NCI-H2107 treated with DMSO at 0.1 percent for 48 hours (cell line): Measurements from ENCODE around the gene HHIP.

ENCODE experiments used
- DNase-seq: peaks from one replicate; lab custom pipeline; 2025; ENCODE audit not compliant: unreplicated experiment; lab: John Stamatoyannopoulos, UW

Gene HHIP

GRCh38 chr4:144705601-144706590 is 59.9 kb downstream of the HHIP start:
- DNase-seq: no peak

DNA sequence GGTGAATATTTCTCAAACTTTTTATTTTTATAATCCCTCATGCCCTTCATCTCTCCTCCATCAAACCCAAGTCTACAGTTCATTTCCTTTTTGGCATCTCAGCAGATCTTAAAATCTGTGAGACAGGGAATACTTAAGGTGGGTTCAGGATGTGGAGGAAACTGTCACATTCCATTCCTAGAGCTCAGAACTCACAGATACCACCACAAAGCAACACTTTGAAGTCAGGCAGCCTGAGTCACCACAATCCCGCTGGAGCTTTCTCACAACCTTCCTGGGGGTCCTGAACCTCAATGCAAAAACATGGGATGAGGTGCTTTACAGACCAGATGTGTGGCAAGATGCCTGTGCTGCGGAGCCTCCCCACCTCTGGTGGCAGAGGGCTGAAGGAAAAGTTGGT is 63.2 kb downstream of the HHIP start:
- no peak for DNase-seq

- DNase-seq: no peak
These were observed 64.0 kb downstream of the HHIP start for GRCh38 chr4:144709793-144710525.

- no peak for DNase-seq
These were observed 64.6 kb downstream of the HHIP start for GRCh38 chr4:144710526-144710912.

DNA sequence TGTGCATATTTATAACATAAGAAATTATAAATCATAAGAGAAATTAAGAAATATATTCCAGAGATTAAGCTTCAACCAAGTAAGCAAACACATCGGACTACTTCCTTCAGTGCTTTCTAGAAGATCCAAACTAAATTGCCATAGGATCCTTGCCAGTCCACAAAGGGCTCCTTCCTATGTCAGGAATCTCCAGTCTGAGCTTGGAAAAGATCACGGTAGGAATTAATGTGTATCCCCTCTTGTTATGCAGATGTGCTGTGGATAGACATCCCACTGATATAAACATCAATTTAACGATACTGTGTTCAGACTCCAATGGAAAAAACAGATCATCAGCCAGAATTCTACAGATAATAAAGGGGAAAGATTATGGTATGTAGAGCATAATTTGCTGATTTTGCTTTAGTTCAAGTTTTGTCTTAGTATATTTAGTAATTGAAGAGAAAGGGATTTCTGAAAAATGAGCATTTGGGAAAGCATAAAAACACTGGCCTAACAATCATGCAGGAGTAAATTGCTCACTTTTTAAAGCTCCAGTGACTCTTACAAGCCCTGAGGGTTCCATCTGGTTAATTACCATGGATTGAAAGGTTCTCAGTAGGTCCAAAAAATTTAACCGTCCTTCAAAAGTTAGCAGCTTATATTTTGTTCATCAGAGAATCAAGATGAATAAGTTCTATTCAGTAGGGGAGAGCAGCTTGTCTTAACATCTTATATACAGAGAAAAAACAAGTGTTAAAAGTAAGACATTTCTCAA is 65.9 kb downstream of the HHIP start:
- no peak for DNase-seq

GRCh38 chr4:144712775-144713174 is 66.8 kb downstream of the HHIP start:
- no peak for DNase-seq

DNA sequence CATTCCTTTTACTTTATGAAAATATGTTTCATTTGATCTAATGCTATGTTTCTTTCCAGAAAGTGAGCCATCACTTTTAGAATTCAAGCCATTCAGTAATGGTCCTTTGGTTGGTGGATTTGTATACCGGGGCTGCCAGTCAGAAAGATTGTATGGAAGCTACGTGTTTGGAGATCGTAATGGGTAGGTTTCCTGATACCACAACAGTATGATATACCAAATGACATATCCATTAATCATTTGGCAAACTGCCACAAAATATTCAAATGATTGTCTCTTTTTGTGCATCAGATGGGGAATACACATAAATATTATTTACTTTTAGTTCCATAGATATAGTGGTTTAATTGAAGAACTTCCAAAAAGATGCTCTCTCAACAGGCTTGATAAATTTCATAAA is 68.2 kb downstream of the HHIP start:
- no peak for DNase-seq

DNA sequence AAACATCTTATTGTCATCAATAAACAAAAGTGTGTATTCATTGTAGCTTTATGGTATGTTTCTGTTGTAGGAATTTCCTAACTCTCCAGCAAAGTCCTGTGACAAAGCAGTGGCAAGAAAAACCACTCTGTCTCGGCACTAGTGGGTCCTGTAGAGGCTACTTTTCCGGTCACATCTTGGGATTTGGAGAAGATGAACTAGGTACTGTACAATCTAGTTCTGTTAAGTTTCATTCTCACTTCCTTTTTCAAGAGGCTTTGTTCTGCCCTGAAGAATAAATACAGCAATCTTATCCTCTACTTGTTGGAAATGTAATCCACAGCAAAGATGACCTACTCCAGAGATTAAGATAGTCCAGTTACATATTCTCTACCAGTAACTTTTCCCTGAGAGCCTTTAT is 69.3 kb downstream of the HHIP start:
- no peak for DNase-seq

GRCh38 chr4:144716778-144717177 is 70.8 kb downstream of the HHIP start:
- DNase-seq: no peak

- DNase-seq: no peak
These were observed 73.1 kb downstream of the HHIP start for GRCh38 chr4:144718958-144719512.

DNA sequence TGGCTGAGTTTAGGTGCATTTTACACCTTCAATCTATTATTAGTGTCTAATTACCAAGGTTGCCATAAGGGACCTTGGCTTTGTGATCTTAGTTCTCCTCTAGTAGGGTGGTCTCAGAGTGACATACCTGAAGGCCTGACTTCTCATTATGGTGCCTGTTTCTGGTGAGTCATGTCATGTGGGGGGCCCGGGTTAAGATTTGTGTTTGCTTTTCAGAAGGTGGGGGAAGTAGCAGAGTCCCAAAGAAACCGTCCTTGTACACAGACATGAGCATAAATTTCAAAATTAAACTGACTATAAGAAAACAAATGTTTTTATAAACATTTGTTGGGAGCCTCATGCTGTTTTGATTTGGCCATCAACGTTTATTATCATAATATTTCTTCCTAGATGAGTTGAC is 74.5 kb downstream of the HHIP start:
- DNase-seq: no peak

- no peak for DNase-seq
These were observed 76.0 kb downstream of the HHIP start for GRCh38 chr4:144721994-144722393.

DNA sequence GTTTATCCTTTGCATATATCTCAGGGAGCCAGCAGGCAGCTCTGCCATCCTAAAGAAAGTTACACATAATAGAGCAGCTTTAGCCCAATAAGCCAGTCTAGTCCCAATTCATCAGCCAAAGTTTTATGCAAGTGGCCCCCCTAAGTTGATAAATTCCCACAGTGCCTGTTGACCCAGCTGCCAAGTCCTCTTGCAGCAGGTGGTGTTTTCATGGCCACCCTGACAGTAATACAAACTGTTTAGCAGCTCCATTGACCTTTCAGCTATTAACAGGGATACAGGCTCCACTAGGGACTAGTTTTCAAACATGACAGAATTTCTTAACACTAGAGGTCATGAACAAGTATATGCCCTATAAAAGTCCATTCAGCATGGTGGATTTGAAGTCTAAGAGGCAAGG is 77.5 kb downstream of the HHIP start:
- no peak for DNase-seq

- DNase-seq: no peak
These were observed 83.2 kb downstream of the HHIP start for GRCh38 chr4:144729175-144729574.

- DNase-seq: no peak
These were observed 86.8 kb downstream of the HHIP start for GRCh38 chr4:144732584-144733428.

DNA sequence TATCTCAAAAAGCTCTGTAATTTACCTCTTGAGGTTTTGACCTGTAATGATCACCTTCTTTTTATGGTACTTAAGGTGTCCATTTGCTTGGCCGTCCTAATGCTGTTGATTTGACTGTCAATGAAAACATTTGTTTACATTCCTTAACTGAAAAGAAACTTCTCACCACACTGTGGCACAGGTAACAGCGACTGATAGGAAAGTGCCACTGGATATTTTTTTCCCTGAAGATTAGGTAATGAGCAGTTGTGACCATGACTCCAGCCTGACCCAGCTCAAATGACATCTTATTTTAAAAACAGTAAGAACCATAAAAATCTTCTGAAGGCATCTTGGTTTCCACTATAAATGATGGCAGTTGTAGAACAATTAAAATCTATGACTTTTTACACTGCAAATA is 87.6 kb downstream of the HHIP start:
- DNase-seq: no peak

DNA sequence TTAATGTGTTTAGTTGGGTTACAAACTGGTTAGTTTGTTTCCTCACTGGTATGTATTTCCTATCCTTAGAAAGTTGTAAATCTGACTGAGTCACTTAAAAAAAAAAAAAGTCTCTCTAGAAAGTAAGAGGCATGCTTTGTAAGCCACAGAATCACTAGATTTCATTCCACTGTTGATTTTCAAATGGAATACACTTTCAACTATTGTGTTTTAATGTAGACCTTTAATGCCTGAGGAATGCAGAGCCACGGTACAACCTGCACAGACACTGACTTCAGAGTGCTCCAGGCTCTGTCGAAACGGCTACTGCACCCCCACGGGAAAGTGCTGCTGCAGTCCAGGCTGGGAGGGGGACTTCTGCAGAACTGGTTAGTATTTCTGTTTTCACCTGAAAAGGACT is 88.6 kb downstream of the HHIP start:
- DNase-seq: no peak

- DNase-seq: no peak
These were observed 92.7 kb downstream of the HHIP start for GRCh38 chr4:144738649-144739048.

- no peak for DNase-seq
These were observed 93.6 kb downstream of the HHIP start for GRCh38 chr4:144739511-144740033.

DNA sequence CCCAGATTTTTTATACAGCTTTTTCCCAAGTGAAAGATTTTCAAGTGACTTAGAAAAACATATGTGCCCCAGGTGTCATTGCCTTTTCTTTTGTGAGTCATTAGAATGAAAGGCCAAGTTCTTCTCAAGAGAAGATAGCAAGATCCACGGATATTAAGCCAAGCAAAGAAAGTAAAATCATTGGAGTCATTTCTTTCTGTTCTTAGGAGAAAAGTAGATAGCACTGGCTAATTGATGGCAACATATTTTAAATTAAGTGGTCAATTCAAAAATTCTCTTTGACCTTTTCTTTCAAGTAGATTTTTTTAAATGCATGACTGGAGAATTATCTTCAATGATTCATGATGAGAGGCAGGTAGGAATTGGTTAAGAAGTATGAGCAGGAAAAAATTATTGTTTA is 94.4 kb downstream of the HHIP start:
- DNase-seq: no peak
